IMR-90 (cell line): ENCODE data around the gene GLE1. TPM values are rescaled to one million over a fixed set of nuclear protein-coding genes. Genes with fewer than 3 reads are reported as not detected.

ENCODE experiments used
- ATAC-seq: fragments of 200-7000 bp; cut with Tn5 transposase; 2 replicates; pipeline ENCODE4 v1.9.1; 2020; ENCODE audit warnings: low read depth, mild to moderate bottlenecking, moderate library complexity
- BruUV-seq: library from RNA; stranded (reverse); fragments of 400-500 nt; replicated peaks from 2 replicates; lab custom pipeline; 2021; lab: Mats Ljungman, UMichigan
- CTCF ChIA-PET: fragments of 300-600 bp; formaldehyde crosslinking; extraction: SDS; loops from one replicate; lab custom pipeline; 2021; ENCODE audit warnings: antibody characterized with exemption; lab: Yijun Ruan, JAX
- POLR2A ChIA-PET: fragments of 300-600 bp; sonication (Branson Sonifier 250); formaldehyde crosslinking; loops from one replicate; lab custom pipeline; 2022; ENCODE audit warnings: antibody characterized with exemption; ENCODE audit not compliant: unreplicated experiment; lab: Charles Lee
- DNase-seq: peaks from one replicate; pipeline ENCODE4 v3.0.0; 2013
- H2AFZ ChIP-seq: replicated peaks from 2 replicates; pipeline ENCODE3; 2013; ENCODE audit warnings: low read length, mild to moderate bottlenecking; ENCODE audit not compliant: poor library complexity
- H2AK5ac ChIP-seq: 2 replicates; pipeline ENCODE4 v1.6.1; 2013; ENCODE audit warnings: low read depth, low read length, inconsistent platforms
- H2AK9ac ChIP-seq: replicated peaks from 2 replicates; pipeline ENCODE3; 2013; ENCODE audit warnings: mild to moderate bottlenecking, low read depth, low read length, moderate library complexity; ENCODE audit not compliant: poor library complexity
- H2BK120ac ChIP-seq: 2 replicates; pipeline ENCODE4 v1.6.1; 2013; ENCODE audit warnings: low read depth, low read length, inconsistent platforms
- H2BK15ac ChIP-seq: 3 replicates; pipeline ENCODE4 v1.6.1; 2013; ENCODE audit warnings: low read depth, low read length, inconsistent platforms
- H2BK20ac ChIP-seq: 2 replicates; pipeline ENCODE4 v1.6.1; 2013; ENCODE audit warnings: low read depth, mild to moderate bottlenecking, inconsistent platforms, low read length, moderate library complexity
- H2BK5ac ChIP-seq: 2 replicates; pipeline ENCODE4 v1.6.1; 2013; ENCODE audit warnings: mild to moderate bottlenecking, low read depth, low read length, inconsistent platforms; ENCODE audit not compliant: poor library complexity, severe bottlenecking
- H3K14ac ChIP-seq: replicated peaks from 2 replicates; pipeline ENCODE4 v1.6.1; 2013; ENCODE audit warnings: low read depth, low read length, inconsistent platforms
- H3K18ac ChIP-seq: 2 replicates; pipeline ENCODE4 v1.6.1; 2013; ENCODE audit warnings: low read depth, low read length, control low read depth
- H3K23ac ChIP-seq: 2 replicates; pipeline ENCODE4 v1.6.1; 2013; ENCODE audit warnings: low read depth, low read length, inconsistent platforms
- H3K27ac ChIP-seq: 2 replicates; pipeline ENCODE4 v1.5.1; 2013; ENCODE audit warnings: mild to moderate bottlenecking, control low read depth, low read length; ENCODE audit not compliant: insufficient read depth
- H3K27me3 ChIP-seq: 2 replicates; pipeline ENCODE4 v1.6.1; 2013; ENCODE audit warnings: low read length; ENCODE audit not compliant: control insufficient read depth, insufficient read depth
- H3K36me3 ChIP-seq: 2 replicates; pipeline ENCODE4 v1.6.1; 2013; ENCODE audit warnings: low read length, mixed read lengths; ENCODE audit not compliant: control insufficient read depth, insufficient read depth
- H3K4ac ChIP-seq: 2 replicates; pipeline ENCODE4 v1.6.1; 2013; ENCODE audit warnings: low read depth, low read length, inconsistent platforms
- H3K4me1 ChIP-seq: 2 replicates; pipeline ENCODE4 v1.6.1; 2013; ENCODE audit warnings: low read length, mixed read lengths; ENCODE audit not compliant: control insufficient read depth, insufficient read depth
- H3K4me2 ChIP-seq: 2 replicates; pipeline ENCODE4 v1.6.1; 2013; ENCODE audit warnings: low read depth, mild to moderate bottlenecking, control low read depth, low read length, moderate library complexity
- H3K4me3 ChIP-seq: 2 replicates; pipeline ENCODE4 v1.5.1; 2013; ENCODE audit warnings: low read depth, mild to moderate bottlenecking, control low read depth, low read length, moderate library complexity; ENCODE audit not compliant: insufficient read depth
- H3K56ac ChIP-seq: 2 replicates; pipeline ENCODE4 v1.6.1; 2013; ENCODE audit warnings: low read length, inconsistent platforms; ENCODE audit not compliant: insufficient read depth; ENCODE audit errors: extremely low read depth
- H3K79me1 ChIP-seq, 2 experiments: 2 replicates each; pipeline ENCODE4 v1.6.1; 2013; ENCODE audit warnings: low read length in 2 of 2, inconsistent platforms in 1 of 2, low read depth in 1 of 2
- H3K9ac ChIP-seq: 2 replicates; pipeline ENCODE4 v1.6.1; 2013; ENCODE audit warnings: low read depth, low read length, control low read depth
- H3K9me1 ChIP-seq: 2 replicates; pipeline ENCODE4 v1.6.1; 2013; ENCODE audit warnings: low read length, inconsistent platforms; ENCODE audit not compliant: insufficient read depth
- H3K9me3 ChIP-seq: 2 replicates; pipeline ENCODE4 v1.6.1; 2013; ENCODE audit warnings: low read length; ENCODE audit not compliant: control insufficient read depth, insufficient read depth
- H4K20me1 ChIP-seq: 2 replicates; pipeline ENCODE4 v1.6.1; 2013; ENCODE audit warnings: low read length, inconsistent platforms; ENCODE audit not compliant: insufficient read depth
- H4K5ac ChIP-seq: 2 replicates; pipeline ENCODE4 v1.6.1; 2013; ENCODE audit warnings: mild to moderate bottlenecking, low read depth, low read length, control low read depth
- H4K8ac ChIP-seq, 2 experiments: 2 replicates each; pipeline ENCODE4 v1.6.1; 2013; ENCODE audit warnings: low read depth in 2 of 2, low read length in 2 of 2, control low read depth in 1 of 2, inconsistent platforms in 1 of 2
- H4K91ac ChIP-seq: 2 replicates; pipeline ENCODE4 v1.6.1; 2013; ENCODE audit warnings: low read depth, low read length, inconsistent platforms; ENCODE audit not compliant: insufficient read depth
- BHLHE40 ChIP-seq: fragments of 150-350 bp; IDR thresholded peaks from 2 replicates; pipeline ENCODE4 v1.6.1; 2016; ENCODE audit warnings: mild to moderate bottlenecking, low read depth, low read length
- ELK1 ChIP-seq: fragments of 150-350 bp; IDR thresholded peaks from 2 replicates; pipeline ENCODE4 v1.6.1; 2016; ENCODE audit warnings: low read depth, mild to moderate bottlenecking, low read length, moderate library complexity, borderline replicate concordance
- NFE2L2 ChIP-seq: fragments of 150-350 bp; IDR thresholded peaks from 2 replicates; pipeline ENCODE4 v1.6.1; 2016; ENCODE audit warnings: low read depth, mild to moderate bottlenecking, low read length
- SMC3 ChIP-seq: fragments of 150-350 bp; IDR thresholded peaks from 2 replicates; pipeline ENCODE4 v1.6.1; 2016; ENCODE audit warnings: low read depth, mild to moderate bottlenecking, antibody characterized with exemption, low read length, moderate library complexity
- WGBS, 2 experiments: methylation state at CpG; one replicate each; pipeline versions ENCODE4 v1.1.5 to v1.1.7; 2013; ENCODE audit warnings: missing lambda C conversion rate in 2 of 2; ENCODE audit not compliant: insufficient read length in 1 of 2; ENCODE audit errors: extremely low coverage in 2 of 2; 5-methylcytosine and 5-hydroxymethylcytosine counted together
- dilution Hi-C: fragments of 300-500 bp; cut with HindIII; formaldehyde crosslinking; loops from one replicate; pipeline ENCODE4 v1.14.3; 2018; ENCODE audit warnings: low sequenced_read_pairs; ENCODE audit not compliant: unreplicated experiment
- in situ Hi-C: fragments of 300-500 bp; cut with MboI; formaldehyde crosslinking; loops from 3 replicates; pipeline ENCODE4 v1.14.3; 2019; ENCODE audit warnings: low sequenced_read_pairs, inconsistent platforms, mixed read lengths
- intact Hi-C: fragments of 100-400 bp; cut with micrococcal nuclease; formaldehyde crosslinking; loops from 2 replicates; pipeline ENCODE4 v1.10.0; 2022
- polyA plus RNA-seq, 3 experiments: library from polyadenylated mRNA; depleted of rRNA; stranded (reverse); fragments of >200 nt; gene quantifications; 2 replicates each; pipeline ENCODE4 v1.2.3, GENCODE V29; 2012; ENCODE audit warnings: low replicate concordance in 1 of 3
- total RNA-seq: library from RNA; depleted of rRNA; stranded (reverse); fragments of >200 nt; gene quantifications from 2 replicates; pipeline ENCODE4 v1.2.3, GENCODE V29; 2012

Gene GLE1
- total and polyA plus RNA-seq, 2 of the 4 experiments (the other 2 are of a cell fraction), result 14.3 to 39.4 TPM

- H2AFZ ChIP-seq, result no peak overlapping the region
- no peak overlapping the region for H2BK20ac ChIP-seq
- H3K23ac ChIP-seq, result no peak overlapping the region
- WGBS, 2 experiments, result no CpG with 5 or more reads among the region's 2 CpGs
- H2AK5ac ChIP-seq, result no peak overlapping the region
- H2BK120ac ChIP-seq, result no peak overlapping the region
- in situ Hi-C loops, result no loop called here
- dilution Hi-C loops, result no loop called here
- no peak overlapping the region for H3K4me2 ChIP-seq
- no peaks in the 10 kb centered on the region for H3K9me1 ChIP-seq
- H2AK9ac ChIP-seq, result no peak overlapping the region
- H3K27me3 ChIP-seq, result no peaks in the 10 kb centered on the region
- H3K27ac ChIP-seq, result no peak overlapping the region
- no peak overlapping the region for H3K4me3 ChIP-seq
- H3K36me3 ChIP-seq, result peaks cover 41% of the 10 kb centered on the region
- H3K14ac ChIP-seq, result no peak overlapping the region
- H3K4me1 ChIP-seq, result no peaks in the 10 kb centered on the region
- ChIA-PET POLR2A (no interaction called here), CTCF (no interaction called here)
- H4K91ac ChIP-seq, result no peak overlapping the region
- no peak for DNase-seq
- TF ChIP-seq SMC3, result no peak
- TF ChIP-seq ELK1, result no peak
- TF ChIP-seq BHLHE40, result no peak
- TF ChIP-seq NFE2L2, result no peak
- no peak overlapping the region for H3K56ac ChIP-seq
- no peaks in the 10 kb centered on the region for H3K9me3 ChIP-seq
- no peak overlapping the region for H4K8ac ChIP-seq
- no peak overlapping the region for H4K5ac ChIP-seq
- H2BK5ac ChIP-seq, result no peak overlapping the region
- no peak overlapping the region for H3K18ac ChIP-seq
- BruUV-seq, result no TSS peak
- intact Hi-C loops, result no loop called here
- ATAC-seq, result no peak
- H3K4ac ChIP-seq, result no peak overlapping the region
- no peak overlapping the region for H3K9ac ChIP-seq
- H4K20me1 ChIP-seq, result no peaks in the 10 kb centered on the region
- H2BK15ac ChIP-seq, result no peak overlapping the region
- H3K79me1 ChIP-seq, result no peaks in the 10 kb centered on the region; a peak in 1 of 4 replicates
These were observed 11.1 kb upstream of the GLE1 start for GRCh38 chr9:128493424-128493823.
